ENCODE measurements around the gene GYG2. TPM values are rescaled to one million over a fixed set of nuclear protein-coding genes. Genes with fewer than 3 reads are reported as not detected.
"Not testable (repeated sequence)": the region's sequence is repeated elsewhere in the genome, so short reads cannot be mapped to it uniquely, and the experiment has no call there.

The GYG2 gene
- total RNA-seq, 1 donor from 2014 or later, result not detected

- Mint-ChIP-seq H3K4me1 (no peaks in the 10 kb centered on the region), H3K27ac (no peak overlapping the region), H3K9me3 (no peaks in the 10 kb centered on the region), H3K36me3 (ENCODE audit: low read depth) (no peaks in the 10 kb centered on the region), H3K27me3 (no peaks in the 10 kb centered on the region), H3K4me3 (no peak overlapping the region)
- intact Hi-C loops (cut with micrococcal nuclease), result no loop called here
- no peak for DNase-seq
Observed at GRCh38 chrX:2921750-2922149, 93.0 kb downstream of the GYG2 start.

- Mint-ChIP-seq H3K27ac (no peak overlapping the region), H3K4me1 (no peaks in the 10 kb centered on the region), H3K9me3 (no peaks in the 10 kb centered on the region), H3K36me3 (ENCODE audit: low read depth) (no peaks in the 10 kb centered on the region), H3K4me3 (no peak overlapping the region), H3K27me3 (no peaks in the 10 kb centered on the region)
- no peak for DNase-seq
- intact Hi-C loops (cut with micrococcal nuclease), result no loop called here
Observed at GRCh38 chrX:2924151-2924550, 95.4 kb downstream of the GYG2 start.

GRCh38 chrX:2926255-2926654, 97.5 kb downstream of the GYG2 start:
- DNase-seq; H3K4me3 Mint-ChIP-seq; H3K9me3 Mint-ChIP-seq; H3K36me3 Mint-ChIP-seq (ENCODE audit: low read depth); H3K4me1 Mint-ChIP-seq; H3K27me3 Mint-ChIP-seq; intact Hi-C loops (cut with micrococcal nuclease); H3K27ac Mint-ChIP-seq: not testable (repeated sequence)

- Mint-ChIP-seq H3K9me3 (peaks cover 4% of the 10 kb centered on the region), H3K36me3 (ENCODE audit: low read depth) (no peaks in the 10 kb centered on the region), H3K27me3 (peaks cover 4% of the 10 kb centered on the region), H3K4me3 (no peak overlapping the region), H3K4me1 (peaks cover 2% of the 10 kb centered on the region), H3K27ac (peak overlapping the region; percentile 58)
- intact Hi-C loops (cut with micrococcal nuclease), result no loop called here
- DNase-seq, result no peak
Observed at GRCh38 chrX:2926664-2927275, 98.0 kb downstream of the GYG2 start.

GRCh38 chrX:2928191-2928582, 99.5 kb downstream of the GYG2 start:
- intact Hi-C loops (cut with micrococcal nuclease), result no loop called here
- H3K4me3 Mint-ChIP-seq, result peak overlapping the region; percentile 82
- H3K4me1 Mint-ChIP-seq, result peaks cover 2% of the 10 kb centered on the region
- H3K36me3 Mint-ChIP-seq (ENCODE audit: low read depth), result no peaks in the 10 kb centered on the region
- no peak for DNase-seq
- H3K27me3 Mint-ChIP-seq, result peaks cover 4% of the 10 kb centered on the region
- no peak overlapping the region for H3K27ac Mint-ChIP-seq
- peaks cover 4% of the 10 kb centered on the region for H3K9me3 Mint-ChIP-seq

- Mint-ChIP-seq H3K4me3 (peak within 1 kb of the TSS; percentile 82), H3K9me3 (peaks cover 4% of the 10 kb centered on the region), H3K27me3 (peaks cover 4% of the 10 kb centered on the region), H3K27ac (no peak within 1 kb of the TSS), H3K4me1 (peaks cover 2% of the 10 kb centered on the region), H3K36me3 (ENCODE audit: low read depth) (no peaks in the 10 kb centered on the region)
- DNase-seq, result peak; percentile 85
- intact Hi-C loops (cut with micrococcal nuclease), result no loop called here
Observed at GRCh38 chrX:2928583-2929434, 100.1 kb downstream of the GYG2 start, which contains the start of gene ARSD. ARSD (minus strand) TSS chrX:2929339; CDS start chrX:2929275, 64 bp downstream.

- no peak overlapping the region for H3K27ac Mint-ChIP-seq
- no peaks in the 10 kb centered on the region for H3K36me3 Mint-ChIP-seq (ENCODE audit: low read depth)
- peaks cover 2% of the 10 kb centered on the region for H3K4me1 Mint-ChIP-seq
- no peak overlapping the region for H3K4me3 Mint-ChIP-seq
- intact Hi-C loops (cut with micrococcal nuclease), result no loop called here
- H3K27me3 Mint-ChIP-seq, result peaks cover 4% of the 10 kb centered on the region
- peaks cover 4% of the 10 kb centered on the region for H3K9me3 Mint-ChIP-seq
- no peak for DNase-seq
Observed at GRCh38 chrX:2931155-2931554, 102.4 kb downstream of the GYG2 start.

GRCh38 chrX:2931612-2932011, 102.9 kb downstream of the GYG2 start:
- Mint-ChIP-seq H3K4me3 (no peak overlapping the region), H3K27me3 (peaks cover 4% of the 10 kb centered on the region), H3K9me3 (peaks cover 4% of the 10 kb centered on the region), H3K36me3 (ENCODE audit: low read depth) (no peaks in the 10 kb centered on the region), H3K4me1 (peaks cover 2% of the 10 kb centered on the region), H3K27ac (no peak overlapping the region)
- DNase-seq, result no peak
- intact Hi-C loops (cut with micrococcal nuclease), result no loop called here

Other genes with a start within 250 kb of the GYG2 start
- gene CD99, start 137.6 kb upstream of the GYG2 start, total RNA-seq, result 361 and 371 TPM in 2 replicates
- gene XG, start 76.9 kb upstream of the GYG2 start, total RNA-seq, result not detected in 2 replicates
- gene ARSD, start 100.4 kb downstream of the GYG2 start, total RNA-seq, result 1.2 and 1.8 TPM in 2 replicates
- not detected in 2 replicates for gene ARSH, start 177.6 kb downstream of the GYG2 start, total RNA-seq
- not detected in 2 replicates for gene ARSF, start 212.5 kb downstream of the GYG2 start, total RNA-seq

Data from activated CD4-positive, alpha-beta T cell treated with anti-CD3 and anti-CD28 coated beads, Interleukin-2, amount 10 ng/mL, durations not matched to agents 24 days and 14 days (primary cell).